Neural crest cell (in vitro differentiated cells): Measurements from ENCODE around the gene EGFL8. TPM values are rescaled to one million over a fixed set of nuclear protein-coding genes. Genes with fewer than 3 reads are reported as not detected.

ENCODE experiments used
- DNase-seq: peaks from one replicate; pipeline ENCODE4 v3.0.0; 2021; ENCODE audit warnings: low read depth, mixed read lengths, low spot score
- H3K27ac Mint-ChIP-seq: one replicate; pipeline ENCODE4 v1.8.0; 2021; ENCODE audit warnings: mild to moderate bottlenecking, mixed read lengths; ENCODE audit not compliant: unreplicated experiment
- H3K27me3 Mint-ChIP-seq: 2 replicates; pipeline ENCODE4 v1.8.0; 2021; ENCODE audit warnings: low read depth, mild to moderate bottlenecking, mixed read lengths
- H3K36me3 Mint-ChIP-seq: 2 replicates; pipeline ENCODE4 v1.8.0; 2021; ENCODE audit warnings: low read depth, mild to moderate bottlenecking, mixed read lengths
- H3K4me1 Mint-ChIP-seq: 2 replicates; pipeline ENCODE4 v1.8.0; 2021; ENCODE audit warnings: mixed read lengths
- H3K4me3 Mint-ChIP-seq: one replicate; pipeline ENCODE4 v1.8.0; 2021; ENCODE audit warnings: mild to moderate bottlenecking, mixed read lengths
- H3K9me3 Mint-ChIP-seq: 2 replicates; pipeline ENCODE4 v1.8.0; 2021; ENCODE audit warnings: mixed read lengths
- total RNA-seq: library from RNA; stranded (reverse); gene quantifications from 2 replicates; pipeline ENCODE4 v1.2.1, GENCODE V29; 2021
- TF ChIP-seq, protein P1 (sequence below): fragments of 200-600 bp; sonication (generic); conservative IDR thresholded peaks from 2 replicates; pipeline ENCODE4 v1.5.0; 2021; ENCODE audit warnings: antibody characterized with exemption, mild to moderate bottlenecking

EGFL8 gene
- total RNA-seq, 1 donor from 2014 or later, result 44.0 TPM

DNA sequence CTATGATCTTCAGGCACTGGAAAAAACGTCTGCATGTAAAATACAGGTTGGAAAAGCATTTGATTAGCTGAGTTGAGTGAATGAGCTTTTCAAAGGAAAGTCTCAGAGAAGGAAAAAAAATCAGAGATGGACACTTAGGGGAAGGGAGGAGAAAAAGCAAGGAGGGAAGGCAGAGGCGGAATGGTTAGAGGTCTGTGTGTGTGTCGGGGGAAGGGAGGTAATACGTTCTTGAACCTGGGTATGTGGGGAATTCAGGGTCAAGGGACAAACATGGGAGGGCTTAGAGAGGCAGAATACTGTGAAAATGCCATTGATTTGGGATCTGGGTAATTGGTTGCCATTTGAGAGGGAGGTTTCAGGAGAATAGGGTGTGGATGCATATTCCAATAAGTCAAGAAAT lies 17.7 kb upstream of the EGFL8 start:
- DNase-seq, result no peak
- H3K36me3 Mint-ChIP-seq, result peaks cover 3% of the 10 kb centered on the region
- no peak overlapping the region for H3K27ac Mint-ChIP-seq
- TF ChIP-seq, protein P1, sequence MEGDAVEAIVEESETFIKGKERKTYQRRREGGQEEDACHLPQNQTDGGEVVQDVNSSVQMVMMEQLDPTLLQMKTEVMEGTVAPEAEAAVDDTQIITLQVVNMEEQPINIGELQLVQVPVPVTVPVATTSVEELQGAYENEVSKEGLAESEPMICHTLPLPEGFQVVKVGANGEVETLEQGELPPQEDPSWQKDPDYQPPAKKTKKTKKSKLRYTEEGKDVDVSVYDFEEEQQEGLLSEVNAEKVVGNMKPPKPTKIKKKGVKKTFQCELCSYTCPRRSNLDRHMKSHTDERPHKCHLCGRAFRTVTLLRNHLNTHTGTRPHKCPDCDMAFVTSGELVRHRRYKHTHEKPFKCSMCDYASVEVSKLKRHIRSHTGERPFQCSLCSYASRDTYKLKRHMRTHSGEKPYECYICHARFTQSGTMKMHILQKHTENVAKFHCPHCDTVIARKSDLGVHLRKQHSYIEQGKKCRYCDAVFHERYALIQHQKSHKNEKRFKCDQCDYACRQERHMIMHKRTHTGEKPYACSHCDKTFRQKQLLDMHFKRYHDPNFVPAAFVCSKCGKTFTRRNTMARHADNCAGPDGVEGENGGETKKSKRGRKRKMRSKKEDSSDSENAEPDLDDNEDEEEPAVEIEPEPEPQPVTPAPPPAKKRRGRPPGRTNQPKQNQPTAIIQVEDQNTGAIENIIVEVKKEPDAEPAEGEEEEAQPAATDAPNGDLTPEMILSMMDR, result no peak
- no peaks in the 10 kb centered on the region for H3K9me3 Mint-ChIP-seq
- no peaks in the 10 kb centered on the region for H3K27me3 Mint-ChIP-seq
- no peak overlapping the region for H3K4me3 Mint-ChIP-seq
- peaks cover 21% of the 10 kb centered on the region for H3K4me1 Mint-ChIP-seq

DNA sequence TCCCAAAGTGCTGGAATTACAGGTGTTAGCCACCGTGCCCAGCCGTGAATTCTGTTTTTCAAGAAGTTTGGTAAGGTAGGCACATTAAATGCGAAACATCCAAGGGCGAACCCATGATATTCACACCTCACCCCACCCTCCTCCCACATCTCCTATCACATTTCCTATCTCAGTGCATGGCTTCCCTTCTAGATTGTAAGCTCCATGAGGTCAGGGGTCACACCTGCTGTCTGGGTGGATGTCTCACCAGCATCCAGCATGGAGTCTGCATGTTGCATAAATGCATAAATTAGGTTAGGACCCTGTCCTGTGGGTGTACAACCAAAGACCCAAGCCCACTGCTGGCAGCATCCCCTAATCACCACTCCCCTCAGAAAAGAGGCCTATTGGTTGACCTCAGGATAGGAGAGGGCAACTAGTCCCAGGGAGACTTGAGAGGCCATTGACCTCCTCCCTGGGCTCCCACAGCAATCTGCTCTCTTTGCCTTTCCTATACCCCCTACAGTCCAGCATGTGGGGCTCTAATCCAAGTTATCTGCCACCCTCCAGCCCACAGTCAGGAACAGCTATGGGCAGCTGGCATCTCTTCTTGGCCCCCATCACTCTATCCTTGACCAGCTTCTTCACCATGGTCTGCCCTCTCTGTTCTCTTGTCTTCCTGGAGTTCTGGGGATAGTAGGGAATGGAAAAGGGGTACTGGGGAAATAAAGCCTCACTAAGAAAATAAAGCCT lies 16.8 kb upstream of the EGFL8 start:
- H3K27me3 Mint-ChIP-seq, result no peaks in the 10 kb centered on the region
- TF ChIP-seq, protein P1, result no peak
- no peak for DNase-seq
- peaks cover 29% of the 10 kb centered on the region for H3K4me1 Mint-ChIP-seq
- H3K4me3 Mint-ChIP-seq, result no peak overlapping the region
- peak overlapping the region; percentile 31 for H3K27ac Mint-ChIP-seq
- H3K36me3 Mint-ChIP-seq, result peaks cover 3% of the 10 kb centered on the region
- H3K9me3 Mint-ChIP-seq, result no peaks in the 10 kb centered on the region

DNA sequence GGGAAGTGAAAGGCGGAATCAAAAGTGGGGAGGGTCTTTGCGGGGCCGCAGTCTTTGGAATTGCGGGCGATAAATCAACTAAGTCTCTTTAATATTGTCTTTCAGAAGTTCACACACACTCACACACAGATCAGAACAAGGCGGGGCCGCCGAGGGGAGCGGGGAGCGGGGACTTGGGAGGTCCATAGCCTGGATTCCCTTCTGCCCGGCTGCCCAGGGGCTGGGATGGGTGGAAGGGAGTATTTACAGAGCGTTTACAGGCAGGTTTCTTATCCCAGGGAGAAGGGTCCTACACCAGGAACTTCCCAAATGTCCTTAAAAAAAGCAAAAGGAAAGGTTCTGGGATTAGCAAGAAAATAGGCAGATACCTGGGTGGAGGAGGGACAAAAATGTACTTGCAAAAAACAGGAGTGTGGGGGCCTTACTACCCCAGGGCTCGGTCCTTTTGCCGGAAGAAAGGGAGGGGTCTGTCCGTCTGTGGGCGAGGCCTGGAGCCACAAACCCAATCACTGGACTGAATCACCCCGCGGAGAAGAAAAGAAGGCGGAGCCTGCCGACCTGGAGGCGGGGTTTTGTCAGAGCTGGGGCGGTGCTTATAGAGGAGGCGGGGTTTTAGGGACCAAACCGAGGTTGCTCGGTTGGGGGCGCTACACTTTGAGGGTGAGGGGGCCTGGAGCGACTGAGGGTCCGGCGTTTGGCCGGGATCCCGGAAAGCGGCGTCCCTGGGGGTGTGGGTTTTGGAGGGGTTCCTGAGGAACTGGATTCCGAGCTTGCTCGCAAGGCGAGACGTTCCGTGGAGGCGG lies 15.9 kb upstream of the EGFL8 start:
- peak overlapping the region; percentile 31 for H3K27ac Mint-ChIP-seq
- no peak for DNase-seq
- peaks cover 3% of the 10 kb centered on the region for H3K36me3 Mint-ChIP-seq
- H3K9me3 Mint-ChIP-seq, result no peaks in the 10 kb centered on the region
- peak overlapping the region; percentile 45 for H3K4me3 Mint-ChIP-seq
- H3K27me3 Mint-ChIP-seq, result no peaks in the 10 kb centered on the region
- peaks cover 38% of the 10 kb centered on the region for H3K4me1 Mint-ChIP-seq
- TF ChIP-seq, protein P1, result no peak

- Mint-ChIP-seq H3K27ac (no peak overlapping the region), H3K36me3 (peaks cover 3% of the 10 kb centered on the region), H3K9me3 (no peaks in the 10 kb centered on the region), H3K27me3 (no peaks in the 10 kb centered on the region), H3K4me1 (peaks cover 44% of the 10 kb centered on the region), H3K4me3 (peak overlapping the region; percentile 45)
- TF ChIP-seq, protein P1, result no peak
- DNase-seq, result no peak
Measured at GRCh38 chr6:32149092-32149755, 15.2 kb upstream of the EGFL8 start.

GRCh38 chr6:32149932-32150870 lies 14.2 kb upstream of the EGFL8 start:
- Mint-ChIP-seq H3K9me3 (no peaks in the 10 kb centered on the region), H3K36me3 (peaks cover 3% of the 10 kb centered on the region), H3K27ac (peak overlapping the region; percentile 87), H3K4me1 (peaks cover 54% of the 10 kb centered on the region), H3K4me3 (peak overlapping the region; percentile 54), H3K27me3 (no peaks in the 10 kb centered on the region)
- TF ChIP-seq, protein P1, result no peak
- DNase-seq, result no peak
